GM12892 (cell line): Measurements from ENCODE around the gene TPRG1.

Experiments
- POLR2A ChIP-seq: IDR thresholded peaks from 2 replicates; pipeline ENCODE4 v1.6.1; 2011; ENCODE audit warnings: low read depth, low read length, control low read depth
- POLR2AphosphoS5 ChIP-seq: IDR thresholded peaks from 2 replicates; pipeline ENCODE4 v1.6.1; 2011; ENCODE audit warnings: low read depth, low read length, control low read depth

DNA sequence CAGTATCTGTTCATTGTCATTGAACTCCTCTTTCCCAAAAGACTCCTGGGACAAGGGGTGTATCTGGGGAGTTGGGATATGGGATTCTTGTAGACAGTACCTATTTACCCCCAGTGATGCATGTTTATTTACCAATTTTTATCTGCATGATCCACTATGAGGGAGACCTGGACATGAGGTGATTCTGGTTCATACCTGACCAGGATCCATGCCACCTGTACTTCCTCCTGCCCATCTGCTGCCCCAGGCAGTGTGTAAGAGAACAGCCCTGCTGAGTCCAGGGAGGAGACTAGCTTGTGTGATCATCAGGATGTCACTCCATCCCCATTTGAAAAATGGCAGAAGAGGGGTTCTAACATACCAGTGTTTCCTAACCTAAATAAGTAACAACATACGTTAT is 3.1 kb upstream of the TPRG1 start:
- TF ChIP-seq POLR2A (no peak), POLR2AphosphoS5 (no peak)
